B cell (primary cell): ENCODE data around the gene ZCCHC7.

Source experiments
- CTCF ChIP-seq: fragments of 200-600 bp; IDR thresholded peaks from one replicate; pipeline ENCODE4 v1.8.0; 2022; ENCODE audit warnings: antibody characterized with exemption, mild to moderate bottlenecking
- EZH2 ChIP-seq: IDR thresholded peaks from 2 replicates; pipeline ENCODE4 v1.6.1; 2012; ENCODE audit warnings: borderline replicate concordance, low read depth, mild to moderate bottlenecking, moderate library complexity, low read length; ENCODE audit not compliant: insufficient read depth, poor library complexity, severe bottlenecking

- TF ChIP-seq EZH2 (no peak), CTCF (no peak)
These were observed 123.4 kb downstream of the ZCCHC7 start for GRCh38 chr9:37243588-37244345.
